Trophoblast cell (in vitro differentiated cells and primary cell): ENCODE measurements around the gene VPS9D1.

Experiments
- DNase-seq, 2 donors: peaks; one replicate each; pipeline ENCODE4 v3.0.0-alpha.2; 2016
- H2AFZ ChIP-seq: 2 replicates; pipeline ENCODE4 v1.6.1; 2013; ENCODE audit warnings: low read length, moderate library complexity, mild to moderate bottlenecking; ENCODE audit not compliant: insufficient read depth, poor library complexity
- H2AK5ac ChIP-seq: 2 replicates; pipeline ENCODE4 v1.6.1; 2013; ENCODE audit warnings: mild to moderate bottlenecking, low read length
- H2BK120ac ChIP-seq: 2 replicates; pipeline ENCODE4 v1.6.1; 2013; ENCODE audit warnings: low read length, mild to moderate bottlenecking, moderate library complexity; ENCODE audit not compliant: insufficient read depth, poor library complexity
- H2BK12ac ChIP-seq: 2 replicates; pipeline ENCODE4 v1.6.1; 2013; ENCODE audit warnings: mild to moderate bottlenecking, low read length, moderate library complexity
- H2BK5ac ChIP-seq: 2 replicates; pipeline ENCODE4 v1.6.1; 2013; ENCODE audit warnings: low read length, low read depth, moderate library complexity, mild to moderate bottlenecking; ENCODE audit not compliant: poor library complexity
- H3K14ac ChIP-seq: 2 replicates; pipeline ENCODE4 v1.6.1; 2013; ENCODE audit warnings: mild to moderate bottlenecking, low read length
- H3K18ac ChIP-seq: 2 replicates; pipeline ENCODE4 v1.6.1; 2013; ENCODE audit warnings: mild to moderate bottlenecking, low read length
- H3K23ac ChIP-seq: 2 replicates; pipeline ENCODE4 v1.6.1; 2013; ENCODE audit warnings: low read length
- H3K27ac ChIP-seq: 2 replicates; pipeline ENCODE4 v1.5.1; 2013; ENCODE audit warnings: low read depth, mild to moderate bottlenecking, inconsistent platforms, low read length, moderate library complexity
- H3K27me3 ChIP-seq: 2 replicates; pipeline ENCODE4 v1.6.1; 2013; ENCODE audit warnings: inconsistent platforms, mild to moderate bottlenecking, low read length, moderate library complexity; ENCODE audit not compliant: insufficient read depth
- H3K36me3 ChIP-seq, 2 experiments: 1 replicate in 1 of 2; 2 replicates in 1 of 2; pipeline ENCODE4 v1.6.1; 2013; ENCODE audit warnings: low read length in 2 of 2, mild to moderate bottlenecking in 2 of 2, moderate library complexity in 1 of 2; ENCODE audit not compliant: insufficient read depth in 2 of 2, control insufficient read depth in 1 of 2
- H3K4ac ChIP-seq: 2 replicates; pipeline ENCODE4 v1.6.1; 2013; ENCODE audit warnings: low read depth, mild to moderate bottlenecking, low read length, moderate library complexity
- H3K4me1 ChIP-seq, 2 experiments: 1 replicate in 1 of 2; 2 replicates in 1 of 2; pipeline ENCODE4 v1.6.1; 2013; ENCODE audit warnings: low read length in 2 of 2, mild to moderate bottlenecking in 2 of 2, moderate library complexity in 1 of 2; ENCODE audit not compliant: insufficient read depth in 2 of 2, control insufficient read depth in 1 of 2
- H3K4me2 ChIP-seq: 2 replicates; pipeline ENCODE4 v1.6.1; 2013; ENCODE audit warnings: inconsistent platforms, mild to moderate bottlenecking, low read length, moderate library complexity
- H3K4me3 ChIP-seq: 2 replicates; pipeline ENCODE4 v1.5.1; 2013; ENCODE audit warnings: mild to moderate bottlenecking, low read depth, low read length, inconsistent platforms
- H3K79me1 ChIP-seq: one replicate; pipeline ENCODE4 v1.6.1; 2013; ENCODE audit warnings: low read length
- H3K79me2 ChIP-seq: 2 replicates; pipeline ENCODE4 v1.6.1; 2013; ENCODE audit warnings: low read length, mild to moderate bottlenecking; ENCODE audit not compliant: control insufficient read depth, insufficient read depth, poor library complexity
- H3K9ac ChIP-seq: 2 replicates; pipeline ENCODE4 v1.6.1; 2013; ENCODE audit warnings: mild to moderate bottlenecking, low read length
- H3K9me3 ChIP-seq: 2 replicates; pipeline ENCODE4 v1.6.1; 2013; ENCODE audit warnings: low read depth, mild to moderate bottlenecking, control low read depth, inconsistent platforms, low read length; ENCODE audit not compliant: insufficient read depth
- H4K12ac ChIP-seq: 2 replicates; pipeline ENCODE4 v1.6.1; 2013; ENCODE audit warnings: low read depth, mild to moderate bottlenecking, low read length, moderate library complexity
- H4K8ac ChIP-seq: 2 replicates; pipeline ENCODE4 v1.6.1; 2013; ENCODE audit warnings: low read depth, mild to moderate bottlenecking, low read length, moderate library complexity
- H4K91ac ChIP-seq: one replicate; pipeline ENCODE4 v1.6.1; 2013; ENCODE audit warnings: low read depth, mild to moderate bottlenecking, low read length, moderate library complexity
- whole genome bisulfite sequencing: extraction: QIAGEN DNeasy Blood & Tissue Kit; methylation state at CpG from one replicate; pipeline ENCODE4 v1.1.7; 2013; ENCODE audit warnings: missing lambda C conversion rate; ENCODE audit not compliant: insufficient read length, insufficient coverage; ENCODE audit errors: extremely low coverage; 5-methylcytosine and 5-hydroxymethylcytosine counted together

VPS9D1 gene

GRCh38 chr16:89658221-89658879 lies 62.3 kb downstream of the VPS9D1 start:
- H3K18ac ChIP-seq: peak overlapping the region; percentile 55
- H4K91ac ChIP-seq: peak overlapping the region; percentile 29
- peaks cover 12 to 13% of the 10 kb centered on the region in 2 experiments for H3K4me1 ChIP-seq
- peaks cover 17% of the 10 kb centered on the region for H3K79me2 ChIP-seq
- H4K8ac ChIP-seq: peak overlapping the region; percentile 82
- no peak overlapping the region for H2BK12ac ChIP-seq
- peaks cover 3% of the 10 kb centered on the region for H3K9me3 ChIP-seq
- H2BK5ac ChIP-seq: peak overlapping the region; percentile 70
- peaks cover 20 to 22% of the 10 kb centered on the region in 2 experiments for H3K36me3 ChIP-seq
- H3K23ac ChIP-seq: no peak overlapping the region
- H3K27me3 ChIP-seq: no peaks in the 10 kb centered on the region
- H2AFZ ChIP-seq: peak overlapping the region; percentile 85
- peaks cover 6% of the 10 kb centered on the region for H3K79me1 ChIP-seq
- H3K27ac ChIP-seq: peak overlapping the region; percentile 68
- H4K12ac ChIP-seq: no peak overlapping the region
- H2AK5ac ChIP-seq: no peak overlapping the region
- peak overlapping the region; percentile 97 for H3K4me3 ChIP-seq
- H2BK120ac ChIP-seq: no peak overlapping the region
- H3K14ac ChIP-seq: peak overlapping the region; percentile 83
- peak overlapping the region; percentile 25 for H3K4ac ChIP-seq
- no CpG with 5 or more reads among the region's 27 CpGs for WGBS
- peak overlapping the region; percentile 87 for H3K9ac ChIP-seq
- peak overlapping the region; percentile 65 for H3K4me2 ChIP-seq
- DNase-seq: peak in 1 of 2 donors; percentile 27

- no CpG with 5 or more reads among the region's 99 CpGs for WGBS
- H3K23ac ChIP-seq: no peak within 1 kb of the TSS
Observed at GRCh38 chr16:89657442-89658220, 63.1 kb downstream of the VPS9D1 start, which contains the start of the genes CHMP1A and SPATA33. TSS of gene CHMP1A (minus strand) at chr16:89657708. CDS start at chr16:89657588, 120 bp downstream. TSS of gene SPATA33 (plus strand) at chr16:89657836. CDS start at chr16:89657912, 76 bp downstream.

More at GRCh38 chr16:89657442-89658220, 63.1 kb downstream of the VPS9D1 start, which contains the start of the genes CHMP1A and SPATA33:
- Histone ChIP-seq H3K36me3 (peaks cover 19 to 22% of the 10 kb centered on the region in 2 experiments), H3K79me1 (peaks cover 6% of the 10 kb centered on the region), H3K4me1 (peaks cover 12 to 13% of the 10 kb centered on the region in 2 experiments), H3K4ac (peak within 1 kb of the TSS; percentile 96), H2BK120ac (peak within 1 kb of the TSS; percentile 89), H3K9me3 (peaks cover 2% of the 10 kb centered on the region), H2BK12ac (no peak within 1 kb of the TSS), H3K18ac (peak within 1 kb of the TSS; percentile 100), H2BK5ac (peak within 1 kb of the TSS; percentile 84), H2AK5ac (peak within 1 kb of the TSS; percentile 86), H4K12ac (peak within 1 kb of the TSS; percentile 98), H3K27me3 (no peaks in the 10 kb centered on the region), H3K4me3 (peak within 1 kb of the TSS; percentile 97), H3K27ac (peak within 1 kb of the TSS; percentile 68), H4K91ac (peak within 1 kb of the TSS; percentile 96), H2AFZ (peak within 1 kb of the TSS; percentile 99), H3K9ac (peak within 1 kb of the TSS; percentile 96), H3K14ac (peak within 1 kb of the TSS; percentile 99), H4K8ac (peak within 1 kb of the TSS; percentile 99), H3K79me2 (peaks cover 17% of the 10 kb centered on the region), H3K4me2 (peak within 1 kb of the TSS; percentile 70)
- DNase-seq: peak; percentile 79 to 95
